ENCODE data around the gene LEKR1.

The LEKR1 gene

DNA sequence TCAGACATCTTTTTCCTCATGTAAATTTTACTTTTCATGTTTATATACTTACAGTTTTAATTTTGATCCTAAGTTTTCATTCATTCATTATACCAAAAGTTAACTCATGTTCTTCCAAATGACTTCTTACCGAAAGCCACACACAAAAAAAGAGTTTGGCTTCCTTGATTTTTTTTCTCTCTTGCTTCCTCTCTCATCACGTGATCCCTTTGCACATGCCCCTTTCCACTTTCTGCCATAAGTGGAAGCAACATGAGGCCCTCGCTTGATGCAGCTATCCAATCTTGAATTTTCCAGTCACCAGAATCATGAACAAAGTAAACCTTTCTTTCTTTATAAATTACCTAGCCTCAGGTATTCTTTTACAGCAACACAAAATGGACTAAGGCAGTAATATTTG is 93.7 kb downstream of the LEKR1 start:
- no peak for DNase-seq (ENCODE audit: extremely low spot score)
- ChIA-PET CTCF (no interaction called here), POLR2A (no interaction called here)
- TF ChIP-seq NFRKB (IDR thresholded peaks at IDR 0.05) (no peak), SP1 (IDR thresholded peaks at IDR 0.05) (no peak), FOXA1 (IDR thresholded peaks at IDR 0.05) (no peak), FOXM1 (IDR thresholded peaks at IDR 0.05; ENCODE audit: borderline replicate concordance) (no peak), ARNT (IDR thresholded peaks at IDR 0.05) (no peak), L3MBTL2 (conservative IDR thresholded peaks at IDR 0.05) (0 out of 2 replicates have a peak, but pooled peaks have one; percentile 25)

DNA sequence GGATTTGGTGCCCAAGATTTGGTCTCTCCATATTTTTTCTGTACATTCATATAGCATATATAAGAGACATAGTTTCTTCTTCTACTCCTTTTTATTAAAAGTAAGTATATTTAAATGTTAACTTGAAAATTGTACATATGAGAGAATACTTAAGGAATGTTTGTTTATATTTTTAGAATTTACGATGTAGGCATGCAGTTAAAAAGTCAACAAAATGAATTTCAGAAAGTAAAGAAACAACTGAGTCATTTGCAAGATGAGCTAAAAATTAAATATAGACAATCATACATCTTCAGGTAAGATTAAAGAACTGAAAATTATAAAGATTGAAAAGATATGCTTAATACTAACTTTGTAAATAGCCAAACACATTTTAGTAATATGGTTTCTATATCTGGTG is 94.2 kb downstream of the LEKR1 start:
- POLR2A ChIA-PET = no interaction called here
- CTCF ChIA-PET = no interaction called here
- DNase-seq (ENCODE audit: extremely low spot score) = no peak
- TF ChIP-seq L3MBTL2 (conservative IDR thresholded peaks at IDR 0.05) (no peak), FOXK2 (IDR thresholded peaks at IDR 0.05) (no peak), NFRKB (IDR thresholded peaks at IDR 0.05) (no peak), LEF1 (IDR thresholded peaks at IDR 0.05; ENCODE audit: borderline replicate concordance) (no peak), BHLHE40 (IDR thresholded peaks at IDR 0.05; ENCODE audit: borderline replicate concordance) (no peak), ELF4 (IDR thresholded peaks at IDR 0.05) (no peak), CTBP1 (IDR thresholded peaks at IDR 0.05; ENCODE audit: borderline replicate concordance) (no peak), TARDBP (IDR thresholded peaks at IDR 0.05) (no peak)

DNA sequence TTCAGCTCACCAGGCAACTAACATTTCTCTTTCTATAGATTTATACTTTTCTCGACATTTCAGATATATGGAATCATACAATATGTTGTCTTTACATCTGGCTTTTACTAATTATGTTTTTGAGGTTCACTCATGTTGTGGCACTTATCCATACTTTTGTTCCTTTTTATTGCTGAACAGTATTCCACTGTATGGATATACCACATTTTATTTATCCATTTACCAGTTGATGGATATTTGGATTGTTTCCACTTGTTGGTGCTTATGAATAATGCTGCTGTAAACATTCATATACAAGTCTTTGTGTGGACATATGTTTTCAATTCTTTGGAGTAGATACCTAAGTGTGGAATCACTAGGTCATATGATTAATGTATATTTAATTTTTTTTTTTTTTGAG is 97.2 kb downstream of the LEKR1 start:
- DNase-seq (ENCODE audit: extremely low spot score) = no peak
- ChIA-PET POLR2A (no interaction called here), CTCF (no interaction called here)
- TF ChIP-seq ARNT (IDR thresholded peaks at IDR 0.05) = no peak
- TF ChIP-seq CTBP1 (IDR thresholded peaks at IDR 0.05; ENCODE audit: borderline replicate concordance) = no peak
- no peak for TF ChIP-seq FOXK2 (IDR thresholded peaks at IDR 0.05)
- TF ChIP-seq, protein P1, sequence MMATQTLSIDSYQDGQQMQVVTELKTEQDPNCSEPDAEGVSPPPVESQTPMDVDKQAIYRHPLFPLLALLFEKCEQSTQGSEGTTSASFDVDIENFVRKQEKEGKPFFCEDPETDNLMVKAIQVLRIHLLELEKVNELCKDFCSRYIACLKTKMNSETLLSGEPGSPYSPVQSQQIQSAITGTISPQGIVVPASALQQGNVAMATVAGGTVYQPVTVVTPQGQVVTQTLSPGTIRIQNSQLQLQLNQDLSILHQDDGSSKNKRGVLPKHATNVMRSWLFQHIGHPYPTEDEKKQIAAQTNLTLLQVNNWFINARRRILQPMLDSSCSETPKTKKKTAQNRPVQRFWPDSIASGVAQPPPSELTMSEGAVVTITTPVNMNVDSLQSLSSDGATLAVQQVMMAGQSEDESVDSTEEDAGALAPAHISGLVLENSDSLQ (IDR thresholded peaks at IDR 0.05) = no peak
- TF ChIP-seq FOXA1 (IDR thresholded peaks at IDR 0.05) = no peak
- no peak for TF ChIP-seq L3MBTL2 (conservative IDR thresholded peaks at IDR 0.05)
- no peak for TF ChIP-seq FOXM1 (IDR thresholded peaks at IDR 0.05; ENCODE audit: borderline replicate concordance)
- TF ChIP-seq ZNF384 (IDR thresholded peaks at IDR 0.05) = no peak
- no peak for TF ChIP-seq HDGF (IDR thresholded peaks at IDR 0.05; ENCODE audit: borderline replicate concordance)
- TF ChIP-seq ELF4 (IDR thresholded peaks at IDR 0.05) = no peak

DNA sequence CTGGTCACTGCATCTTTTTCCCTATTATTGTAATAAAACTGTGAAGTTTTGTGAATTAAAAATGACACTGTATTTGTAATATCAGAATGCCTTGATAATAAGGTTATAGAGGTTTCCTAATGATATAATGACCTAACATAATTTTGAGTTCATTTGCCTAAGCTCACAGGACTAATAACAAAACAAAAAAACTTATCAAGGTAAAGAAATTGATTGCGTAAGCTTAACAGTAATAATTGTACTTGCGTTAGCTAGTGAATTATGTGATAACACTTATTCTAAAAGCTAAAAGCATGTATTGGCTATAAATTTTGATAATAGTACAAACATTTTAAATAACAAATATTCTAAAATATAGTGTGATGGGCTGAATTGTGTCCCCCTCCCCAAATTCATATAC is 112.6 kb downstream of the LEKR1 start:
- no peak for DNase-seq (ENCODE audit: extremely low spot score)
- ChIA-PET POLR2A (no interaction called here), CTCF (no interaction called here)
- TF ChIP-seq HDGF (IDR thresholded peaks at IDR 0.05; ENCODE audit: borderline replicate concordance) (no peak), SP1 (IDR thresholded peaks at IDR 0.05) (no peak), FOXM1 (IDR thresholded peaks at IDR 0.05; ENCODE audit: borderline replicate concordance) (no peak), CTBP1 (IDR thresholded peaks at IDR 0.05; ENCODE audit: borderline replicate concordance) (no peak), BHLHE40 (IDR thresholded peaks at IDR 0.05; ENCODE audit: borderline replicate concordance) (no peak)

DNA sequence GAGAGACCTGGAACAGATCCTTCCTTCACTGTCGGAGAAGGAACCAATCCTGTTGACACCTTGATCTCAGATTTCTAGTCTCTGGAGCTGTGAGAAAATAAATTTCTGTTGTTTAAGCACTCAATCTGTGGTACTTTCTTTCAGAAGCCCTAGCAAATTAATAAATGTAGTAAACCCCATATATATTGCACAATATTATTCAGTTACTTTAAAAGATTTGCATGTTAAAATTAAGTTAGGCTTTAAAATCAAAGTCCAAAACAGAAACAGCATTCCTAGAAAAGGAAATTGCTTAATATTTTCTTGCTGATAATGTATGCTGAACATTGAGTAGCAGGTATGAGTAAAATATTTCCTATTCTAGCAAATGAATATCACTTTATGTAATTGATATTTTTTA is 113.2 kb downstream of the LEKR1 start:
- POLR2A ChIA-PET = no interaction called here
- DNase-seq (ENCODE audit: extremely low spot score) = no peak
- CTCF ChIA-PET = no interaction called here
- TF ChIP-seq SP1 (IDR thresholded peaks at IDR 0.05) (no peak), NFRKB (IDR thresholded peaks at IDR 0.05) (no peak)

DNA sequence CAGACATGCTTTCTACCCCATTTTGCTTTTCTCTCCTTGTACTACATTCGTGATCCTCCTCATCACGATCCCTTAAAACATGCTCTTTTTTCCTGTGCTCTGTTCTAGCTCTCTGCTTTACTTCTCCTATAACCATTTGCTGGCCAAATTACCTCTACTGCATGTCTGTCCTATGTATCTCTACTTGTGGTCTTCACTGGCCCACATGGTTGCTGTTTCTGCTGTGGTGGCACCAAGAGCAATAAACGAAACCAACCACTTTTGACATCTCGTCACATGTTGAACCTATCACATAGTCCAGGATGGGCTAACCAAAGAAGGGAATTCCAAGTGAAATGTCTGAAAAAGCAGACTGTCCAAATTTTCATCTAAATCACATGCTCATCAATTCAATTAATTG is 115.2 kb downstream of the LEKR1 start:
- no peak for DNase-seq (ENCODE audit: extremely low spot score)
- ChIA-PET CTCF (no interaction called here), POLR2A (no interaction called here)
- TF ChIP-seq SUZ12 (IDR thresholded peaks at IDR 0.05) = no peak
- no peak for TF ChIP-seq L3MBTL2 (conservative IDR thresholded peaks at IDR 0.05)
- TF ChIP-seq FOXA1 (IDR thresholded peaks at IDR 0.05) = no peak

DNA sequence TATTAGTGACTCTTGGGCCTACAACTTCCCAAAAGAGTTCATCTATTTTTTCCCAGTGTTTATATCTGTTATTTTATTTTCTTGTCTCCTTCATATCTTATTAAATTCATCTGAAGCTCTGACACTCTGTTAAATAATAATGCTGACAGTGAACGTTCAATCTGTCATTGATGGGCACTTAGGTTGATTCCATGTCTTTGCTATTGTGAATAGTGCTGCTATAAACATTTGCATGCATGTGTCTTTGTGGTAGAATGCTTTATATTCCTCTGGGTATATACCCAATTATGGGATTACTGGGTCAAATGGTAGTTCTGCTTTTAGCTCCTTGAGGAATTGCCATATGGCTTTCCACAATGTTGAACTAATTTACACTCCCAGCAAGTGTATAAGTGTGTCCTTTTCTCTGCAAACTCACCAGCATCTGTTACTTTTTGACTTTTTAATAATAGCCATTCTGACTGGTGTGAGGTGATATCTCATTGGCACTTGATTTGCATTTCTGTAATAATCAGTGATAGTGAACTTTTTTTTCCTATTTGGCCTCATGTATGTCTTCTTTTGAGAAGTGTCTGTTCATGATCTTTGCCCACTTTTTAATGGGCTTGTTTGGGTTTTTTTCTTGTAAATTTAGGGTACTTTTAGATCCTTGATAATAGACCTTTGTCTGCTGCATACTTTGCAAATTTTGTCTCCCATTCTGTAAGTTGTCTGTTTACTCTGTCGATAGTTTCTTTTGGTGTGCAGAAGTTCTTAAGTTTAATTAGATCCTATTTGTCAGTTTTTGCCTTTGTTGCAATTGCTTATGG is 122.5 kb downstream of the LEKR1 start:
- DNase-seq (ENCODE audit: extremely low spot score) = no peak
- ChIA-PET POLR2A (no interaction called here), CTCF (no interaction called here)
- TF ChIP-seq, protein P1 (IDR thresholded peaks at IDR 0.05) = no peak
- no peak for TF ChIP-seq SP1 (IDR thresholded peaks at IDR 0.05)
- no peak for TF ChIP-seq BHLHE40 (IDR thresholded peaks at IDR 0.05; ENCODE audit: borderline replicate concordance)
- TF ChIP-seq NFRKB (IDR thresholded peaks at IDR 0.05) = no peak
- no peak for TF ChIP-seq LEF1 (IDR thresholded peaks at IDR 0.05; ENCODE audit: borderline replicate concordance)
- no peak for TF ChIP-seq HDGF (IDR thresholded peaks at IDR 0.05; ENCODE audit: borderline replicate concordance)
- no peak for TF ChIP-seq FOXM1 (IDR thresholded peaks at IDR 0.05; ENCODE audit: borderline replicate concordance)

DNA sequence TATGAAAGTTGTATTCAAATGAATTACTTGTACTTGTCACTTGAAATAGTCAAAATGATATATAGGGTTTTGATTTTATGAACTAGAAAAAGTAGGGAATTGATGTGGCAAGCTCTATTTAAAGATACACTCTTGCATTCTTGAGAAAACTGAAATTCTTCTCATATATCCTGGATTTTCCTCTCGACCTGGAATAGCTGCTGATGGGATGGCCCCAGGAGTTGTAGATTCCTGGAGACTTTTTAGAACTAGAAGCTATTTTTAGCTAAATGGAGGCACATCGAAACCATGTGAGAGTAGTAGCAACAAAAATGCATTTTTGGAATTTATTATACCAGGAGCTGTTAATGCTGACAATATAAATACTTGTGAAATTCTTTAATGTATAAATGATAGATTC is 125.9 kb downstream of the LEKR1 start:
- DNase-seq (ENCODE audit: extremely low spot score) = no peak
- POLR2A ChIA-PET = no interaction called here
- CTCF ChIA-PET = no interaction called here

More for the DNA sequence above, 125.9 kb downstream of the LEKR1 start:
- TF ChIP-seq ARNT (IDR thresholded peaks at IDR 0.05) (no peak), ZNF384 (IDR thresholded peaks at IDR 0.05) (no peak), FOXA1 (IDR thresholded peaks at IDR 0.05) (no peak), SP1 (IDR thresholded peaks at IDR 0.05) (no peak), L3MBTL2 (conservative IDR thresholded peaks at IDR 0.05) (no peak), LEF1 (IDR thresholded peaks at IDR 0.05; ENCODE audit: borderline replicate concordance) (no peak), FOXK2 (IDR thresholded peaks at IDR 0.05) (no peak), HDGF (IDR thresholded peaks at IDR 0.05; ENCODE audit: borderline replicate concordance) (no peak), ELF4 (IDR thresholded peaks at IDR 0.05) (no peak), BHLHE40 (IDR thresholded peaks at IDR 0.05; ENCODE audit: borderline replicate concordance) (no peak), NFRKB (IDR thresholded peaks at IDR 0.05) (no peak), FOXM1 (IDR thresholded peaks at IDR 0.05; ENCODE audit: borderline replicate concordance) (no peak), TARDBP (IDR thresholded peaks at IDR 0.05) (no peak), SUZ12 (IDR thresholded peaks at IDR 0.05) (no peak), CTBP1 (IDR thresholded peaks at IDR 0.05; ENCODE audit: borderline replicate concordance) (no peak)
- TF ChIP-seq, protein P1 (IDR thresholded peaks at IDR 0.05) = no peak

All from HEK293T (cell line).